Epithelial cell of esophagus (primary cell): Measurements from ENCODE around the gene PRDM16.

ENCODE experiments used
- DNase-seq: peaks from one replicate; pipeline ENCODE4 v3.0.0; 2010; ENCODE audit warnings: low read depth
- H3K4me3 ChIP-seq: 2 replicates; pipeline ENCODE4 v1.5.1; 2011; ENCODE audit warnings: mild to moderate bottlenecking, low read length, control low read depth
- CTCF ChIP-seq: IDR thresholded peaks from 2 replicates; pipeline ENCODE4 v1.5.1; 2011; ENCODE audit warnings: low read depth, mild to moderate bottlenecking, low read length, control low read depth, inconsistent platforms; ENCODE audit not compliant: insufficient read depth; ENCODE audit errors: missing control alignments

Gene PRDM16

GRCh38 chr1:3451994-3452865 lies 383.2 kb downstream of the PRDM16 start:
- no peak for TF ChIP-seq CTCF

GRCh38 chr1:3452866-3453175 lies 383.8 kb downstream of the PRDM16 start:
- no peak for TF ChIP-seq CTCF
- H3K4me3 ChIP-seq, result no peak overlapping the region

More at GRCh38 chr1:3451994-3452865, 383.2 kb downstream of the PRDM16 start:
- no peak overlapping the region for H3K4me3 ChIP-seq
- DNase-seq, result no peak

GRCh38 chr1:3453203-3453761 lies 384.3 kb downstream of the PRDM16 start:
- DNase-seq, result peak; percentile 74
- TF ChIP-seq CTCF, result peak; percentile 90

More at GRCh38 chr1:3452866-3453175, 383.8 kb downstream of the PRDM16 start:
- DNase-seq, result no peak

GRCh38 chr1:3453891-3454810 lies 385.1 kb downstream of the PRDM16 start, which contains the start of gene ARHGEF16:
Gene ARHGEF16 (plus strand): TSS chr1:3454665. CDS start chr1:3463085, 8,420 bp downstream.
- TF ChIP-seq CTCF, result peak; percentile 12
- peak within 1 kb of the TSS; percentile 34 for H3K4me3 ChIP-seq
- DNase-seq, result peak; percentile 63

More at GRCh38 chr1:3453203-3453761, 384.3 kb downstream of the PRDM16 start:
- no peak overlapping the region for H3K4me3 ChIP-seq

DNA sequence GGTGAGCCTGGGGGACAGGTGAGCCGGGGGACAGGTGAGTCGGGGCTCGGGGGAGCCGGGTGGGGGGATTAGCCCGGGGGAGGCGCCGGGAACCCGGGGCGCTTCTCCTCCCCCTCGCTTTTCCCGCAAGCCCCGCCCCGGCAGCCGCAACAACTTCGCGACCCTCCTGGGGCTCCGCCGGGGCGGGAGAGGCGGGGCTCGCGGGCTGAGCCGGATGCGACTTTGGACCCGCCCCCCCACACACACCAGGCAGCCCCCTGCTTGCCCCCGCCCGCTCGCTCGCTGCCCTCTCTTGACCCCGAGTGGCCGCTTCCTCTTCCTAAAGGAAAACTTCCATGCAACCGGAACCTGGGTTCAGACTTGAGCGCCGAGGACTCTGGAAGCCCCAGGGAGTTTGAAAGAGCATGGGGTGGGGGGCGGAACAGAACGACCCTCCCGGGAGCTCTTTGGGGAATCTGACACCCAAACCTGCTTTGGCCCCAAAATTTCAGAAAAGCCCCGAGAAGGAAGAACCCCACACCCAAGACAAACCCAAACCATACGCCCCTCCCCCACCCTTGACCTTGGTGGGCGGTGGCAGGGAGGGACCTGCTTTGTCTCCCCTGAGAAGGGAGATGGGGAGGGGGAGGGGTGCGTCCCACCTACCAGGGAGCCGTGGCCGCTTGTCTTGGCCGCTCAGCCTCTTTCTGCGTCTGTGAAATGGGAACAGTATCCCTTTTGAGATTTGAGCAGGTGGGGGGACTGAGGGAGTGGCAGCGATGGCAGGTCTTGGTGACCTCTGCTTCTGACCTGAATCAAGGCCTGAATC lies 386.0 kb downstream of the PRDM16 start:
- no peak for TF ChIP-seq CTCF
- no peak for DNase-seq
- peak overlapping the region; percentile 34 for H3K4me3 ChIP-seq
